ENCODE measurements around the gene PATZ1. TPM values are rescaled to one million over a fixed set of nuclear protein-coding genes. Genes with fewer than 3 reads are reported as not detected.

Gene PATZ1
- polyA plus RNA-seq, 2 of the 4 experiments (the other 2 are of a cell fraction): 16.4 to 18.2 TPM

DNA sequence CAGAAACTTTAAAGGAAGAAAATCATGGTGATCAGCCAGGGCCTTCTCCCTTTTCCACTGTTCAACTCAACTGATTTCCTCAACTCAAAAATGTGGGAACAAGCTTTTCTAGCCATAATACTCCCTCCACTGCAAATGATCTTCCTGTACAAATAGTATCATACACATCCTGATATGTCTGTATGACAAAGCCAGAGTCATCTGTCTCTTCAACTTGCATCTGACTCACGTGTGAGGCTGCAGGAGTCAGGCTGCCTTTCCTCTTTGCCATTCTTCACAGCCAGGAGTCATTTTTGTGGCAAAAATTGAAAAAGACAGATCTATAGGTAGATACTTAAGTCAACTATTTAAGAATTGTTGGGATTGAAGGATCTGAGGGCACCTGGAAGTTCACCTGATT lies 13.3 kb downstream of the PATZ1 start:
- ATAC-seq (no peak), FAIRE-seq (no peak), DNase-seq (ENCODE audit: low read depth in 1 of 2, low spot score in 1 of 2) (no peak)
- Histone ChIP-seq H3K9me3 (no peaks in the 10 kb centered on the region), H3K27ac (no peak overlapping the region), H3K4me2 (no peak overlapping the region), H3K4me3 (no peak overlapping the region), H3K4me1 (no peaks in the 10 kb centered on the region)
- 81% methylated on average over 1 of the region's 1 CpG for WGBS (ENCODE audit: missing lambda C conversion rate)
- CTCF ChIA-PET: interaction anchor here (1.1 to 2.1 kb wide), 2 partner anchors 20 to 33 kb away, joined by 4 to 6 read pairs; no protein-coding TSS in a partner anchor
- TF ChIP-seq GATA3 (IDR thresholded peaks at IDR 0.05; ENCODE audit: borderline replicate concordance) (no peak), FOXS1 (CRISPR knock-in tag; IDR thresholded peaks at IDR 0.05) (no peak), MYC (IDR thresholded peaks at IDR 0.05; ENCODE audit: borderline replicate concordance, low read length) (no peak)
- TF ChIP-seq, protein P1, sequence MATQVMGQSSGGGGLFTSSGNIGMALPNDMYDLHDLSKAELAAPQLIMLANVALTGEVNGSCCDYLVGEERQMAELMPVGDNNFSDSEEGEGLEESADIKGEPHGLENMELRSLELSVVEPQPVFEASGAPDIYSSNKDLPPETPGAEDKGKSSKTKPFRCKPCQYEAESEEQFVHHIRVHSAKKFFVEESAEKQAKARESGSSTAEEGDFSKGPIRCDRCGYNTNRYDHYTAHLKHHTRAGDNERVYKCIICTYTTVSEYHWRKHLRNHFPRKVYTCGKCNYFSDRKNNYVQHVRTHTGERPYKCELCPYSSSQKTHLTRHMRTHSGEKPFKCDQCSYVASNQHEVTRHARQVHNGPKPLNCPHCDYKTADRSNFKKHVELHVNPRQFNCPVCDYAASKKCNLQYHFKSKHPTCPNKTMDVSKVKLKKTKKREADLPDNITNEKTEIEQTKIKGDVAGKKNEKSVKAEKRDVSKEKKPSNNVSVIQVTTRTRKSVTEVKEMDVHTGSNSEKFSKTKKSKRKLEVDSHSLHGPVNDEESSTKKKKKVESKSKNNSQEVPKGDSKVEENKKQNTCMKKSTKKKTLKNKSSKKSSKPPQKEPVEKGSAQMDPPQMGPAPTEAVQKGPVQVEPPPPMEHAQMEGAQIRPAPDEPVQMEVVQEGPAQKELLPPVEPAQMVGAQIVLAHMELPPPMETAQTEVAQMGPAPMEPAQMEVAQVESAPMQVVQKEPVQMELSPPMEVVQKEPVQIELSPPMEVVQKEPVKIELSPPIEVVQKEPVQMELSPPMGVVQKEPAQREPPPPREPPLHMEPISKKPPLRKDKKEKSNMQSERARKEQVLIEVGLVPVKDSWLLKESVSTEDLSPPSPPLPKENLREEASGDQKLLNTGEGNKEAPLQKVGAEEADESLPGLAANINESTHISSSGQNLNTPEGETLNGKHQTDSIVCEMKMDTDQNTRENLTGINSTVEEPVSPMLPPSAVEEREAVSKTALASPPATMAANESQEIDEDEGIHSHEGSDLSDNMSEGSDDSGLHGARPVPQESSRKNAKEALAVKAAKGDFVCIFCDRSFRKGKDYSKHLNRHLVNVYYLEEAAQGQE (IDR thresholded peaks at IDR 0.05): no peak
- TF ChIP-seq, protein P2, sequence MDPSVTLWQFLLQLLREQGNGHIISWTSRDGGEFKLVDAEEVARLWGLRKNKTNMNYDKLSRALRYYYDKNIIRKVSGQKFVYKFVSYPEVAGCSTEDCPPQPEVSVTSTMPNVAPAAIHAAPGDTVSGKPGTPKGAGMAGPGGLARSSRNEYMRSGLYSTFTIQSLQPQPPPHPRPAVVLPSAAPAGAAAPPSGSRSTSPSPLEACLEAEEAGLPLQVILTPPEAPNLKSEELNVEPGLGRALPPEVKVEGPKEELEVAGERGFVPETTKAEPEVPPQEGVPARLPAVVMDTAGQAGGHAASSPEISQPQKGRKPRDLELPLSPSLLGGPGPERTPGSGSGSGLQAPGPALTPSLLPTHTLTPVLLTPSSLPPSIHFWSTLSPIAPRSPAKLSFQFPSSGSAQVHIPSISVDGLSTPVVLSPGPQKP (IDR thresholded peaks at IDR 0.05; ENCODE audit: low read depth, low read length): no peak
- TF ChIP-seq, protein P3, sequence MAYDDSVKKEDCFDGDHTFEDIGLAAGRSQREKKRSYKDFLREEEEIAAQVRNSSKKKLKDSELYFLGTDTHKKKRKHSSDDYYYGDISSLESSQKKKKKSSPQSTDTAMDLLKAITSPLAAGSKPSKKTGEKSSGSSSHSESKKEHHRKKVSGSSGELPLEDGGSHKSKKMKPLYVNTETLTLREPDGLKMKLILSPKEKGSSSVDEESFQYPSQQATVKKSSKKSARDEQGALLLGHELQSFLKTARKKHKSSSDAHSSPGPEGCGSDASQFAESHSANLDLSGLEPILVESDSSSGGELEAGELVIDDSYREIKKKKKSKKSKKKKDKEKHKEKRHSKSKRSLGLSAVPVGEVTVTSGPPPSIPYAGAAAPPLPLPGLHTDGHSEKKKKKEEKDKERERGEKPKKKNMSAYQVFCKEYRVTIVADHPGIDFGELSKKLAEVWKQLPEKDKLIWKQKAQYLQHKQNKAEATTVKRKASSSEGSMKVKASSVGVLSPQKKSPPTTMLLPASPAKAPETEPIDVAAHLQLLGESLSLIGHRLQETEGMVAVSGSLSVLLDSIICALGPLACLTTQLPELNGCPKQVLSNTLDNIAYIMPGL (CRISPR knock-in tag; IDR thresholded peaks at IDR 0.05; ENCODE audit: borderline replicate concordance): no peak
- POLR2A ChIA-PET: interaction anchor here (1.0 kb wide), 1 partner anchor 14 kb away, joined by 3 read pairs; the partner anchor contains the start of gene PATZ1

DNA sequence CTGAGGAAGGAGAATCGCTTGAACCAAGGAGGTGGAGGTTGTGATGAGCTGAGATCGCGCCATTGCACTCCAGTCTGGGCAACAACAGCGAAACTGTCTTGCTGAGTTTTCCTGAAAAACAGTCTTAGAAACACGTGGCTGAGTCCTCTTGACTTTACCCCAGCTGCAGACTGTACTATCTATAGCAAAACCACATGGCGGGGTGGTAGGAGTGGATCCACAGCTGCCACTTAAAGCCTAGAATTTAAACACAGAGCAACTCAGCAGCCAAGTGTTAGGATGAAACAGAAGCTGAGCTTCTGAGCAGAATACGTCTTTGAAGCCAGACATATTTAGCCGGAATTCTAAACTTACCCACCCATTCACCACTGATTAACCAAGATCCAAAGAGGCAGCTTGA lies 14.1 kb downstream of the PATZ1 start:
- CTCF ChIA-PET: interaction anchor here (2.1 kb wide), 1 partner anchor 19 kb away, joined by 6 read pairs; no protein-coding TSS in a partner anchor
- 85% methylated on average over 8 of the region's 8 CpGs for WGBS (ENCODE audit: missing lambda C conversion rate)

DNA sequence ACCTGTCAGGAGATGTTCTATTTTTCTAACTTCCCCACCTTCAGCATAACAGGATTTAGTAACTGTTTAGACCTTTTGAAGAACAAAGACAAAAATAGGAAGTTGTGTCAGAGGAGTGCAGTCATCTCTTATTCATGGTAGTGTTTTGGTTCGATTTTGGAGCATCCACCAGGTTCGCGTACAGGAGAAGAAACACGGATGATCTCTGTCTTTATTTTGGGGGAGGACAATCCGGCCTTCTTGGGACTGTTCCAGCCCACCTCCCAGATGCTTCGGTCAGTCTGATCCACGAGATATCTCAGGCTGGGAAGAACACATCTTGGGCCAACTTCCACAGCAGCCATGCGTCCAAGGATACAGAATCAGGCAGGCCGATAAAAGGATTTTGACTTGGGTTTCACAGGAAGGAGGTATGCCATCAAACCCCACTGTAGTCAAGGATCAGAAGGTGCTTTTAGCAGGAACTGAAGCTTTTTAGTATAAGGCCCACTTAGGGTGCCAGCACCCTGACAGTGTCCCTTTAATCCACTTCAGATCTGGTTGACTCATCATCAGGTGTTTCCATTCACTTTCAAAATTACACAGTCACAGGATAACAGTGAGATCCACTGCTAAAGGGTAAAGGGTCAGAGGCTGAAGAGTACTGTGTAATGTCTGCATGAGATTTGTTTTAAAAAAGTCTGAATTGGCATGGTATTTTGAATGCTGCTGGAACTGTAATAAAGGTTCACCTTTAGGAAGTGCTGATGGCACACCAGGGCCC lies 16.5 kb downstream of the PATZ1 start:
- DNase-seq (ENCODE audit: low read depth in 1 of 2, low spot score in 1 of 2) (no peak), FAIRE-seq (no peak), ATAC-seq (no peak)
- ChIA-PET POLR2A (no interaction called here), CTCF (interaction anchor here (1.8 kb wide), 1 partner anchor 16 kb away, joined by 7 read pairs; no protein-coding TSS in a partner anchor)
- H3K4me3 ChIP-seq: no peak overlapping the region
- H3K4me2 ChIP-seq: no peak overlapping the region
- 82% methylated on average over 9 of the region's 9 CpGs for WGBS (ENCODE audit: missing lambda C conversion rate)
- no peaks in the 10 kb centered on the region for H3K4me1 ChIP-seq
- no peaks in the 10 kb centered on the region for H3K9me3 ChIP-seq
- H3K27ac ChIP-seq: no peak overlapping the region
- TF ChIP-seq EP300 (IDR thresholded peaks at IDR 0.05): no peak
- TF ChIP-seq, protein P1 (IDR thresholded peaks at IDR 0.05): no peak
- TF ChIP-seq MAZ (IDR thresholded peaks at IDR 0.05; ENCODE audit: borderline replicate concordance, low read depth, low read length): no peak
- TF ChIP-seq CBX2 (IDR thresholded peaks at IDR 0.05; ENCODE audit: borderline replicate concordance, low read depth): no peak
- TF ChIP-seq, protein P4, sequence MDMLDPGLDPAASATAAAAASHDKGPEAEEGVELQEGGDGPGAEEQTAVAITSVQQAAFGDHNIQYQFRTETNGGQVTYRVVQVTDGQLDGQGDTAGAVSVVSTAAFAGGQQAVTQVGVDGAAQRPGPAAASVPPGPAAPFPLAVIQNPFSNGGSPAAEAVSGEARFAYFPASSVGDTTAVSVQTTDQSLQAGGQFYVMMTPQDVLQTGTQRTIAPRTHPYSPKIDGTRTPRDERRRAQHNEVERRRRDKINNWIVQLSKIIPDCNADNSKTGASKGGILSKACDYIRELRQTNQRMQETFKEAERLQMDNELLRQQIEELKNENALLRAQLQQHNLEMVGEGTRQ (IDR thresholded peaks at IDR 0.05): no peak
- TF ChIP-seq HDAC2 (IDR thresholded peaks at IDR 0.05): no peak
- TF ChIP-seq RCOR1 (IDR thresholded peaks at IDR 0.05; ENCODE audit: low read depth, low read length): no peak
- TF ChIP-seq, protein P5, sequence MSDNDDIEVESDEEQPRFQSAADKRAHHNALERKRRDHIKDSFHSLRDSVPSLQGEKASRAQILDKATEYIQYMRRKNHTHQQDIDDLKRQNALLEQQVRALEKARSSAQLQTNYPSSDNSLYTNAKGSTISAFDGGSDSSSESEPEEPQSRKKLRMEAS (IDR thresholded peaks at IDR 0.05): no peak
- TF ChIP-seq FOXS1 (CRISPR knock-in tag; IDR thresholded peaks at IDR 0.05): no peak
- TF ChIP-seq KDM1A (IDR thresholded peaks at IDR 0.05; ENCODE audit: low read depth): no peak
- TF ChIP-seq POLR2A (IDR thresholded peaks at IDR 0.05; ENCODE audit: low read length): no peak
- no peak for TF ChIP-seq SMC3 (IDR thresholded peaks at IDR 0.05)
- TF ChIP-seq JUNB (IDR thresholded peaks at IDR 0.05): no peak

More for the DNA sequence above, 14.1 kb downstream of the PATZ1 start:
- POLR2A ChIA-PET: no interaction called here
- DNase-seq (ENCODE audit: low read depth in 1 of 2, low spot score in 1 of 2) (no peak), FAIRE-seq (no peak), ATAC-seq (no peak)
- H3K4me1 ChIP-seq: no peaks in the 10 kb centered on the region
- H3K4me3 ChIP-seq: no peak overlapping the region
- no peak overlapping the region for H3K27ac ChIP-seq
- H3K4me2 ChIP-seq: no peak overlapping the region
- TF ChIP-seq ZNF302 (CRISPR knock-in tag; IDR thresholded peaks at IDR 0.05): no peak
- no peak for TF ChIP-seq HEYL (CRISPR knock-in tag; IDR thresholded peaks at IDR 0.05)
- TF ChIP-seq, protein P6, sequence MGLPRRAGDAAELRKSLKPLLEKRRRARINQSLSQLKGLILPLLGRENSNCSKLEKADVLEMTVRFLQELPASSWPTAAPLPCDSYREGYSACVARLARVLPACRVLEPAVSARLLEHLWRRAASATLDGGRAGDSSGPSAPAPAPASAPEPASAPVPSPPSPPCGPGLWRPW (IDR thresholded peaks at IDR 0.05): no peak
- TF ChIP-seq MAZ (IDR thresholded peaks at IDR 0.05; ENCODE audit: borderline replicate concordance, low read depth, low read length): no peak
- TF ChIP-seq FOXS1 (CRISPR knock-in tag; IDR thresholded peaks at IDR 0.05): no peak
- no peak for TF ChIP-seq HDAC2 (IDR thresholded peaks at IDR 0.05)
- no peak for TF ChIP-seq ESRRA (IDR thresholded peaks at IDR 0.05; ENCODE audit: borderline replicate concordance, low read length)
- no peak for TF ChIP-seq HOXA7 (CRISPR knock-in tag; IDR thresholded peaks at IDR 0.05)
- no peaks in the 10 kb centered on the region for H3K9me3 ChIP-seq

Measured in A549 (cell line).